ENCODE data around the gene UCHL1.

UCHL1 gene

DNA sequence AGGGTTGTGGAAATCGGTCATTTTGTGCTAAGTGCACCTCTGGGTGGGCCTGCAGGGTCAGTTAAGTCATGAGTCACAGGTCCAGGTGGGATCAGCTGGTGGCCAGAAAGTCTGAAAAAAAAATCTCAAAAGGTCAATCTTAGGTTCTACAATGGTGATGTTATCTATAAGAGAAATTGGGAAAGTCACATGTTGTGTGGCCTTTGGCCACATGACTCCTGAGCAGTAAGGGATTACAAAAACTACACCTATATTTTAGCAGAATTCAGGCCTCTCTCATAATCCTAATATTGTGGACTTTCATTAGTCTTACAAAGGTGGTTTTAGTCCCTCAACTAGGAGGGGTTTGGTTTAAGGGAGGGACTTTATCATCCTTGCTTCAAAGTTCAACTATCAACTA lies 59.1 kb downstream of the UCHL1 start:
- peaks cover 4% of the 10 kb centered on the region for H3K9me3 ChIP-seq (ENCODE audit: control insufficient read depth, low read length)
- no peak overlapping the region for H3K4me3 ChIP-seq (ENCODE audit: low read length)
- H3K27me3 ChIP-seq (replicated peaks; ENCODE audit: control insufficient read depth, insufficient read depth, low read length): peaks cover 11% of the 10 kb centered on the region
- no peak overlapping the region for H3K9ac ChIP-seq (ENCODE audit: low read length)
- no peaks in the 10 kb centered on the region for H3K36me3 ChIP-seq (ENCODE audit: control insufficient read depth, insufficient read depth, low read length, severe bottlenecking)
- DNase-seq (ENCODE audit: low read depth): no peak
- H3K4me1 ChIP-seq (ENCODE audit: control insufficient read depth, insufficient read depth, low read length): no peaks in the 10 kb centered on the region
